Measurements from ENCODE around the gene CHDH. TPM values are rescaled to one million over a fixed set of nuclear protein-coding genes. Genes with fewer than 3 reads are reported as not detected.

Gene CHDH
- total and polyA plus RNA-seq, 10 donors, result 0.19 to 4.9 (median 0.62) TPM

DNA sequence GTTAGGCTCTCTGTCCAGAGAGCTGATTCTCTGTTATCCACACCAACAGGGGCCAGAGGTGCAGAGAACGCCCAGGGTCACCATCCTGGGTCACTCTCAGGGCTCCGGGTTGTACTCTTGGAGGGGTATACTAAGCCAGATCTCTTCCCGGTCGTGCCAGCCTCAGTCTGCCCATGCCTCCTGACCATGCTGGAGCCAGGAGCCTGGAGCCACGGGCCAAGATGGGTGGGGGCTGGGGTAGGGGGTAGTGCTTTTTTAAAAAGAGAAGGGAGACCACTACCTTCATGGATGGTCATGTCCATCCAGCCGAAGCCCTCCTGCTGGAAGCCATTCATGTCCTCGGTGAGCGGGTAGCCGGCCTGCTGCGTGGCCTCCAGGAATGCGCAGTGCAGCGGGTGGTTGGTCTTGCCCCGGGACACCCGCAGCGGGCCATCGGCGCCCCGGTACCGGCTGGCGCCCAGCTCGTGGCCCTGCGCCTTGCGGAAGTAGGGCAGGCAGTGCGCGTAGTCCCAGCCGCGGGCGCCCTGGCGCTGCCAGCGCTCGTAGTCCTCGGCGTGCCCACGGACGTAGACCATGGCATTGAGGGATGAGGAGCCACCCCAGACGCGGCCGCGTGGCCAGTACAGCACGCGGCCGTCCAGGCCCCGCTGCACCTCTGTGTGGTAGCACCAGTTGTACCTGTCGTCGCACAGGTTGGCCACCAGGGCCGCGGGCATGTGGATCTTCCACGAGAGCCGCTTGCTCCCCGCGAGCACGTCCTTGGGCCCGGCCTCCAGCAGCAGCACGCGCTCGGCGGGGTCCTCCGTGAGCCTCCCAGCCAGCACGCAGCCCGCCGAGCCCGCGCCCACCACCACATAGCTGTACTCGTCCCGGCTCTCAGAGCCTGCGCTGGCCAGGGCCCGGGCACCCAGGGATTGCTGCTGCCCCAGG is 22.9 kb downstream of the CHDH start:
- TF ChIP-seq POLR2A (IDR thresholded peaks at IDR 0.05) (no peak), POLR2AphosphoS5 (IDR thresholded peaks at IDR 0.05) (peak in 1 of 3 donors; percentile 24)
- TF ChIP-seq, protein P1, sequence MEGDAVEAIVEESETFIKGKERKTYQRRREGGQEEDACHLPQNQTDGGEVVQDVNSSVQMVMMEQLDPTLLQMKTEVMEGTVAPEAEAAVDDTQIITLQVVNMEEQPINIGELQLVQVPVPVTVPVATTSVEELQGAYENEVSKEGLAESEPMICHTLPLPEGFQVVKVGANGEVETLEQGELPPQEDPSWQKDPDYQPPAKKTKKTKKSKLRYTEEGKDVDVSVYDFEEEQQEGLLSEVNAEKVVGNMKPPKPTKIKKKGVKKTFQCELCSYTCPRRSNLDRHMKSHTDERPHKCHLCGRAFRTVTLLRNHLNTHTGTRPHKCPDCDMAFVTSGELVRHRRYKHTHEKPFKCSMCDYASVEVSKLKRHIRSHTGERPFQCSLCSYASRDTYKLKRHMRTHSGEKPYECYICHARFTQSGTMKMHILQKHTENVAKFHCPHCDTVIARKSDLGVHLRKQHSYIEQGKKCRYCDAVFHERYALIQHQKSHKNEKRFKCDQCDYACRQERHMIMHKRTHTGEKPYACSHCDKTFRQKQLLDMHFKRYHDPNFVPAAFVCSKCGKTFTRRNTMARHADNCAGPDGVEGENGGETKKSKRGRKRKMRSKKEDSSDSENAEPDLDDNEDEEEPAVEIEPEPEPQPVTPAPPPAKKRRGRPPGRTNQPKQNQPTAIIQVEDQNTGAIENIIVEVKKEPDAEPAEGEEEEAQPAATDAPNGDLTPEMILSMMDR (IDR thresholded peaks at IDR 0.05 in 8 of 11, conservative IDR thresholded peaks at IDR 0.05 in 3 of 11), result no peak
- Histone ChIP-seq H3K36me3 (peaks cover 0 to 25% (median 0%) of the 10 kb centered on the region in 6 donors), H3K27me3 (replicated peaks in 1 of 7) (peaks cover 0 to 18% (median 0%) of the 10 kb centered on the region in 7 donors), H3K9me3 (no peaks in the 10 kb centered on the region), H3K27ac (no peak overlapping the region), H3K4me3 (no peak overlapping the region), H3K4me1 (no peaks in the 10 kb centered on the region)
- intact Hi-C loops (cut with DNase I; ENCODE audit: low total_unique reads), result no loop called here
- peak; percentile 66 for DNase-seq
- 92 to 98% (median 96%) methylated on average over 44 to 67 of the region's 67 CpGs for WGBS, 5 donors

DNA sequence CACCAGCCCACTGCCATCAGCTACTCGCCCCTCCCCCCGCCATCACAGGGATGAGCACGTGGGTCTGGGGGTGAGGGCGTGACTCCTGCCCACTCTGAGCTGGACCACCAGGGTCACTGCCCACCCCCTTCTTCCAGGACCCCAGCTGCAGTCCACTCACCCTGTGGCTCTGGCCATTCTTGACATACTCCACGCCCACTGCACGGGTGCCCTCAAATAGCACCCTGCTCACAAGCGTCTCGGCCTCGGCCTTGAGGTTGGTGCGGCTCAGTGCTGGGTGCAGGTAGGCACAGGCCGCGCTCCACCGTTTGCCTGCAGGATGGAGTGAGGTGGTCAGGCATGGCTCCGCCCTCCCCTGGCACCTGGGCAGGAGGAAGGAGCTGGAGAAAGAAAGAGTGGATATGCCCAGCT is 23.9 kb downstream of the CHDH start:
- Histone ChIP-seq H3K27ac (no peak overlapping the region), H3K27me3 (replicated peaks in 1 of 7) (peaks cover 0 to 28% (median 0%) of the 10 kb centered on the region in 7 donors), H3K4me3 (no peak overlapping the region), H3K4me1 (no peaks in the 10 kb centered on the region), H3K36me3 (peaks cover 0 to 34% (median 0%) of the 10 kb centered on the region in 6 donors), H3K9me3 (no peaks in the 10 kb centered on the region)
- no peak for TF ChIP-seq POLR2A (IDR thresholded peaks at IDR 0.05)
- TF ChIP-seq POLR2AphosphoS5 (IDR thresholded peaks at IDR 0.05), result peak in 1 of 3 donors; percentile 54
- 78 to 91% (median 87%) methylated on average over 12 to 14 of the region's 14 CpGs for WGBS, 5 donors
- intact Hi-C loops (cut with DNase I; ENCODE audit: low total_unique reads), result no loop called here
- DNase-seq, result peak; percentile 54

DNA sequence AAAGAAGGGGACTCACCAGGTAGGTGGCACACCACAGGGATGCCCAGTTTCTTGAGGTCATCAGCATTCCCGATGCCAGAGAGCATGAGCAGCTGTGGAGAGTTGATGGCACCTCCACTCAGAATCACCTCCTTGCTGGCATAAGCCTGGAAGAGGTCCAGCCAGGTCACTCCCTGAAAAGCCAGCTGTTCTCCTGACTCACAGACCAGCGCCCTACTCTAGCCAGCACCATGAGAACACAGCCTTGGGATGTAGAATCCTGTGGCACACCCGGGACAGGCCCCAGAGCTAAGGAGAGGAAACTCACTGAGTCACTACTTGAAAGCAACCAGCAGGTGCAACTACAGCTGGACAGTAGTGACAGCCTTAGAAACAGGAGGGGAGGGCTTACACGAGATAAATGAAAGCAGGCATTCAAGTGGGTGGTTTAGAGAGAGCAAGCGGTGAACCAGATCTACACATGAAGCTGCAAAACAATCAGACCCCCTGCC is 24.5 kb downstream of the CHDH start:
- no peak overlapping the region for H3K27ac ChIP-seq
- H3K4me1 ChIP-seq, result no peaks in the 10 kb centered on the region
- no peak for DNase-seq
- H3K36me3 ChIP-seq, result peaks cover 0 to 40% (median 0%) of the 10 kb centered on the region in 6 donors
- H3K9me3 ChIP-seq, result no peaks in the 10 kb centered on the region
- peaks cover 0 to 31% (median 0%) of the 10 kb centered on the region in 7 donors for H3K27me3 ChIP-seq (replicated peaks in 1 of 7)
- intact Hi-C loops (cut with DNase I; ENCODE audit: low total_unique reads), result no loop called here
- no peak overlapping the region for H3K4me3 ChIP-seq
- WGBS, 5 donors, result 56 to 74% (median 65%) methylated on average over 5 of the region's 5 CpGs
- no peak for TF ChIP-seq POLR2AphosphoS5 (IDR thresholded peaks at IDR 0.05)
- TF ChIP-seq, protein P1 (IDR thresholded peaks at IDR 0.05 in 8 of 11, conservative IDR thresholded peaks at IDR 0.05 in 3 of 11), result no peak
- no peak for TF ChIP-seq POLR2A (IDR thresholded peaks at IDR 0.05)

DNA sequence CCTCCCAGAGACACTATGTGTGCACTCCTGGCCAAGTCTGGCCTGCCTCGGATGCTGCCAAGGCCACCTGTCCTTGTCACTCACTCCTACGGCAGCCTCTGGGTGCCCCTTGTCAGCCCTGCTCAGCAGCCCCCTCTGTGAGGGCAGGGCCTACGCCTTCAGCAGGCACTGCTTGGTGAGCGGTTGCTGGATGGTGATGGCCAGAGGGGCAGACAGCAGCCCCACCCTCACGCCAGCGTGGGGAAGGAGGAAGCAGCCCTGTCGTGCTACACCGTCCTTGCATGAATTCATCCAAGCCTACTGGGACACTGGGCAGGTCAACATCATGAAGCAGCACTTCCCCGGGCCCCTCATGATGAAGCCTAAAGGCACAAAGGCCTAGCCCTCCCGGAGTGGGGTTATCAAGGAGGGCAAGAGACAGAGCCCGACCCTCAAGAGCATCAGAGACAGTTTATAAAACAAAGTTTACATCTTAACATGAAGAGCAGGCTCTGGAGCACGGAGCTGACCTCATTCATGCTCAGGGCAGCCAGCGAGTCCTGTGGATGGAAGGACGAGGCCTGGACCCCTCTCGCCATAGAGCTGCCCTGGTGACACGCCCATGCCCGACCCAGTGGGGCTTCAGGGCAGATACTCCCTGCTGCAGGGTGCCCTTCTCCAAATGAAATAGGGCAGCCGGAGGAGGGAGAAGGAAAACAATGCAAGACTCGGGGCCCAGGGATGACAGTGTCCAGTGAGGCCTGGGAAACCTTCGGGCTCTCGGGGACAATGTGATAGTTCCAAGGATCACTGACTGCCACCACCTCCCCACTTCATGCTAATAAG is 25.3 kb downstream of the CHDH start:
- peak; percentile 56 for DNase-seq
- Histone ChIP-seq H3K27ac (no peak overlapping the region), H3K4me3 (no peak overlapping the region), H3K27me3 (replicated peaks in 1 of 7) (peaks cover 0 to 31% (median 0%) of the 10 kb centered on the region in 7 donors), H3K9me3 (no peaks in the 10 kb centered on the region), H3K36me3 (peaks cover 0 to 46% (median 0%) of the 10 kb centered on the region in 6 donors), H3K4me1 (no peaks in the 10 kb centered on the region)
- intact Hi-C loops (cut with DNase I; ENCODE audit: low total_unique reads), result no loop called here
- TF ChIP-seq POLR2AphosphoS5 (IDR thresholded peaks at IDR 0.05) (no peak), POLR2A (IDR thresholded peaks at IDR 0.05) (no peak)
- TF ChIP-seq, protein P1 (IDR thresholded peaks at IDR 0.05 in 8 of 11, conservative IDR thresholded peaks at IDR 0.05 in 3 of 11), result no peak
- WGBS, 5 donors, result 66 to 82% (median 74%) methylated on average over 21 of the region's 21 CpGs
